ENCODE measurements around the gene SLX4IP.

SLX4IP gene

DNA sequence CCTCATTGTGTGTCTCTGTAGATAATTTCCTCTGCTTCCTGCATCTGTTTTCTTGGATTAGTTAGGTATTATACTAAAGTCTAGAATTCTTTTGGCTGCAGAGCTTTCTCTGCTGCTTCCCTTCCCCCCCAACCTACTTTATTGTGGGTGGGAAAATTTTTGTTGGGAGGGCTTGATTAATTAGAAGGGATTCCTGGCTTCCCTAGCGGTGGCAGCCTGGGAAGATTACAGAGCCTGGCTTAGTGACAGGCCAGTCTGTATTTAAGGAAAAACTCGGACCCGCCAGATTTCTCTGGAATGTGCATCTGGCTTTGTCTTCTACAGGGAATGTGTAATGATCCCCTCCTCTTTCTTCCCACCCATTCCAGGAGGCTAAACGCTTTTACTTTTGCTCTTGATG lies 31.2 kb downstream of the SLX4IP start:
- no peak overlapping the region for H3K4me3 ChIP-seq (replicated peaks; ENCODE audit: low read depth, low read length)
- DNase-seq (ENCODE audit: low read depth): peak; percentile 50
- TF ChIP-seq, protein P1, sequence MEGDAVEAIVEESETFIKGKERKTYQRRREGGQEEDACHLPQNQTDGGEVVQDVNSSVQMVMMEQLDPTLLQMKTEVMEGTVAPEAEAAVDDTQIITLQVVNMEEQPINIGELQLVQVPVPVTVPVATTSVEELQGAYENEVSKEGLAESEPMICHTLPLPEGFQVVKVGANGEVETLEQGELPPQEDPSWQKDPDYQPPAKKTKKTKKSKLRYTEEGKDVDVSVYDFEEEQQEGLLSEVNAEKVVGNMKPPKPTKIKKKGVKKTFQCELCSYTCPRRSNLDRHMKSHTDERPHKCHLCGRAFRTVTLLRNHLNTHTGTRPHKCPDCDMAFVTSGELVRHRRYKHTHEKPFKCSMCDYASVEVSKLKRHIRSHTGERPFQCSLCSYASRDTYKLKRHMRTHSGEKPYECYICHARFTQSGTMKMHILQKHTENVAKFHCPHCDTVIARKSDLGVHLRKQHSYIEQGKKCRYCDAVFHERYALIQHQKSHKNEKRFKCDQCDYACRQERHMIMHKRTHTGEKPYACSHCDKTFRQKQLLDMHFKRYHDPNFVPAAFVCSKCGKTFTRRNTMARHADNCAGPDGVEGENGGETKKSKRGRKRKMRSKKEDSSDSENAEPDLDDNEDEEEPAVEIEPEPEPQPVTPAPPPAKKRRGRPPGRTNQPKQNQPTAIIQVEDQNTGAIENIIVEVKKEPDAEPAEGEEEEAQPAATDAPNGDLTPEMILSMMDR (IDR thresholded peaks at IDR 0.05; ENCODE audit: low read length, missing control alignments): no peak

DNA sequence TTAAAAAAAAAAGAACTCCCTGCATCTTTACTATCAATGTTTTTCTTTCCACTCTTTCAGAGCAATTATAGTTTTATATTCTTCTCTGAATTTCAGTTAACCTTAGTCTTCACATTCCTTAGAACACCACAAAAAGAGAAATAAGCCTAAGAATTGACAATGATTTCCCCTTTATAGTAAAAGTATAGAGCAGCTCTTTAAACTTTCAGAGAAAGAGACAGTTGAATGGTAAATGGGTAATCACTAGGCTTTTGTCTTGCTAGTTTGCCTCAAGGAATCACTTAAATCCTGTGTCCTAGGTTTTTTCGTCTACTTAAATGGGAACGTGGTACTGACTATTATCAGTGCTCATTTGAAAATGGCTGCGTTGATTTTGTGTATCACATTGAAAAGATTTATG lies 31.8 kb downstream of the SLX4IP start:
- TF ChIP-seq, protein P1 (IDR thresholded peaks at IDR 0.05; ENCODE audit: low read length, missing control alignments): no peak
- DNase-seq (ENCODE audit: low read depth): no peak
- no peak overlapping the region for H3K4me3 ChIP-seq (replicated peaks; ENCODE audit: low read depth, low read length)

DNA sequence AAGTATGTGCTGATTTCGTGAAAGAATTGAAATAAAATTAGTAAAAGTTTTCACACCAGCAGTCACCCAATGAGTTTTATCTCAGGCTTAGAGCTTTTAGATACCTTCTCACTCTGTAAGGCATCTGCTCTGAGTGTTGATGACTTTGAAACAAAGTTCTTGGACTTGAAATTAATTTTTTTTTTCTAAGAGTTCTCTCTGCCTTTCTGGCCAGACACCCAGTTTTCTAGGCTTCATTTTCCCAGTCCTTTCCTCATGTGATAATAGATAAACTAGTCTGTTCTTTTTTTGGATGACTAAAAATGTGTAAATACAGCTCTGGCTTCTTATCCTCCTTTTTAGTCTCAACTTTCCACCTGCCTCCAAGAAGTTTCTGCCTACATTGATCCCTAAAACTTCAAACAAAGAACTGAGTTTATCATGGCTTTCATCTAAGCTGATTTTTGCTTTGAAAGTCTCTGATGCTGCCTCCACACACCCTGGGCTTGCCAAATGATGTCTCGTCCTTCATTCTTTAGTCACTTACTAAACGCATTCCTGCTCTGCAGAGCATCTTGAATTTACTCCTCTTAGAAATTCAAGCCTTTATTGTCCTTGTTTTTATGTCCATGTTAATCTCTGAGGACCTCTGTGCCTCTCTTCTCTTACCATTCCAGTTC lies 32.7 kb downstream of the SLX4IP start:
- DNase-seq (ENCODE audit: low read depth): no peak
- no peak overlapping the region for H3K4me3 ChIP-seq (replicated peaks; ENCODE audit: low read depth, low read length)
- TF ChIP-seq, protein P1 (IDR thresholded peaks at IDR 0.05; ENCODE audit: low read length, missing control alignments): no peak

DNA sequence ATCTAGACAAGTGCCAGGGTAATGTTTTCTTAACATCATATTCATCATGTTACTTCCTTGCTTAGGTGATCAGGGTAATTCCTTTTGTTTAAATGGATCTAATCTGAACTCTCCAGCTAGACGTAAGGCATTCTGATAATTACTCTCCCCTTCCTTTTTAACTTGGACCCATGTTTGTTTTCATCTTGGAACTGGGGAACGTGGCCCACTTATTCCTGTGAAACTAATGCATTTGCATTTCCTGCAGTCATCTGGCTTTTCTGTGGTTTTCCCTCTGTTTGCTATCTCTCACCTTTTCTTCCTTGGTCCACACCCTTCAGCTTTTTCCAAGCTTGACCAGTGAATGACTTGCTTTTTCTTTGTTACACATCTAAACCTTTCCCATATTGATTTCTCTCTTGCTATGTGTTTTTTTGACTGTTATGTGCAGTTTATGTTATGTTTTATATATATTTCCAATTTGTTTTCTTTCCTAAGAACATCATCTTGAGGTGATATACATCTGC lies 33.3 kb downstream of the SLX4IP start:
- no peak for DNase-seq (ENCODE audit: low read depth)
- TF ChIP-seq, protein P1 (IDR thresholded peaks at IDR 0.05; ENCODE audit: low read length, missing control alignments): no peak
- no peak overlapping the region for H3K4me3 ChIP-seq (replicated peaks; ENCODE audit: low read depth, low read length)

DNA sequence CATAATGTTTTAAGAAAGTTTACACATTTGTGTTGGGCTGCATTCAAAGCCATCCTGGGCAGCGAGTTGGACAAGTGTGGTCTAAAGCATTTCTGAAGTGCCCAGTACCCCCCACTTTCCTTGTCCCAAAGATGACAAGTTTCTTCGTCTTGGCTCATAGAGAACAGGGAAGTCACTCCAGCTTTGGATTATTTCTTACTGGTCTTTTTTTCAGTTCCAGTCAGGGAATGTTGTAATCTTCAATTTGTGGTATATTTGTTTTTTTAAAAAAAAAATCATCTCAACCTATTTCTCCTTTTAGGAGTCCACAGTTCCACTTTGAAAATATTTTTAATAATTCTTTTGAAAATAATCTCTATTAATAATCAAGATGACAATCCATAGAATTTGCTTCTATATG lies 34.0 kb downstream of the SLX4IP start:
- no peak overlapping the region for H3K4me3 ChIP-seq (replicated peaks; ENCODE audit: low read depth, low read length)
- DNase-seq (ENCODE audit: low read depth): no peak
- TF ChIP-seq, protein P1 (IDR thresholded peaks at IDR 0.05; ENCODE audit: low read length, missing control alignments): no peak

DNA sequence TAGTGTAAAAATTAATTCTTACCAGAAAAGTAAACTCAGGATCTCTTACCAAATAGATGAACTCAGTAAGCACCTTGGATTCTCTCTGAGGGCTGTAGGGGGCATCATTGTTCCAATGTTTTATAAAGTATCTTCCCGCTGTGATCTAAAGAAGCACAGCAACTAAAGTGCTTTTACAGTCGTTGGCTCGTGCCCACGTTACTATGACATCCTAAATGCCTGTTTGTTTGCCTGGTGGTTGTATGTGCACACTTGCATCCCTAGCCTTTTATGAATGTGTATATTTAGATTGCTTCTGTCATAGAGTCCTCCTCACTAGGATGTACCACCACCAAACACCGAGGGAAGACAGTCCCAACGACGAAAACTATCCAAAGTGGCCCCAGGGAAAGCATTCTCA lies 34.5 kb downstream of the SLX4IP start:
- TF ChIP-seq, protein P1 (IDR thresholded peaks at IDR 0.05; ENCODE audit: low read length, missing control alignments): peak; percentile 69
- DNase-seq (ENCODE audit: low read depth): peak; percentile 94
- H3K4me3 ChIP-seq (replicated peaks; ENCODE audit: low read depth, low read length): no peak overlapping the region

DNA sequence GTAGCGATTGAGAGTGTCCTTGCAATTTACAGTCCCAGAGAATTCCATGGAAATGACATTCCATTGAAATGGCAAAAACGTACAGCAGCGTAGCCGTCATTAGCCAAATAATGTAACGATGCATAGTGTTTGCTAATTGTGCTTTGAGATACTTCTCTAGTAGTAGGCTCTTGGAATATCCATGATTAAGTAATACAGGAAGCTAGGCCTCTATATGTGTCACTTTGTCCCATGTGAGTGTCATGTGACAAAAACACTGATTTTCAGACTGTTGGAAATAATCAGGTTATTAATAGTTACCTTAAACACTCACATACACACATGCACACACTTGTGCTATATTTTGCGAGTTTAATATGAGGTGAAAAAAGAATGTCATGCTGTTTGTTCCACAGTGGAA lies 35.2 kb downstream of the SLX4IP start:
- no peak overlapping the region for H3K4me3 ChIP-seq (replicated peaks; ENCODE audit: low read depth, low read length)
- DNase-seq (ENCODE audit: low read depth): no peak
- TF ChIP-seq, protein P1 (IDR thresholded peaks at IDR 0.05; ENCODE audit: low read length, missing control alignments): no peak

All from fibroblast of pulmonary artery (primary cell).